Measurements from ENCODE around the gene HDAC5.

The HDAC5 gene

DNA sequence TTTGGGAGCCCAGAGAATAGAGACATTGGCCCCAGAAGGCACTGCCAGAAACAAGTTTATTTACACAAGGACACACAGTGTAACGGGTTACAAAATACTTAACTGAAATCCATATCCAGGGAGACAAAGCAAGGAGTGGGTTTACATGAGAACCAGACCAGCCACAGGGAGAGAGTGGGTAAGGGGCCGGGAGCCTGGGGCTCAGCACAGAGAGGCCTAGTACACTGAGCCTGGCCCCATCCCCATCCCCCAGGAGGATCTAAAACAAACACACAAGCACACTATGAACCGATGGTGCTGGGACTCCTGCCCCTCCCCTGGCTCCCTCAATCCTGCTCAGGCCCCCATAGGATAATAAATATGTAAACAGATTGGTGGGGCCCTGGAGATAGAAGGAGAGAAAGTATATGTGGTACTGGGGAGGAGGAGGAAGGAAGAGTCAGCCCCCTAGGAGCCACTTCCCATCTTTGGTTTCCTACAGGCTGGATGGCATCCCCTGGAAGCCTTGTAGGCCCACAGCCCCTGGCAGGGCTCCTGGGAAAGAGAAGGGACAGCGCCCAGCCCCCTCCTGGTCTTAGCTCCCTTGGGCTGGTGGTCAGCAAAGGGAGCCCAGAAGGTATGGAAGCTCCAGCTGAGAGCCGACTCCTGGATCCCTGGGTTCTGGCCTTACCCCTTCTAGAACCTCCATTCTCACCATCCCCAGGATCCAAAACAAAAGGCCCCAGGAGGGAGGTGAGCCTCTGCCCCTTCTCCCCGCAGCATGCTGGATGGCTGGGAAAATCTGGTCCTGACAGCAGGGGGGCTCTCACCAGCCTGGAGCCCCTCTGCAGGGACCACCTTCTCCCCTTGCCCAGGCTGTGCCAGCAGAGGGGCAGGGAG is 46.5 kb downstream of the HDAC5 start:
- no peak overlapping the region for H2BK5ac ChIP-seq (ENCODE audit: low read depth, low read length, poor library complexity)
- H2BK12ac ChIP-seq (ENCODE audit: low read length), result no peak overlapping the region
- no peak overlapping the region for H3K23ac ChIP-seq (ENCODE audit: low read length)
- no peaks in the 10 kb centered on the region for H3K9me3 ChIP-seq (ENCODE audit: insufficient read depth, low read depth, low read length)
- no peak overlapping the region for H4K8ac ChIP-seq (ENCODE audit: low read depth, low read length)
- no peak overlapping the region for H3K4me3 ChIP-seq (ENCODE audit: low read depth, low read length)
- no peak overlapping the region for H2AFZ ChIP-seq (ENCODE audit: insufficient read depth, low read length, poor library complexity)
- H2BK120ac ChIP-seq (ENCODE audit: insufficient read depth, low read length, poor library complexity), result no peak overlapping the region
- H4K91ac ChIP-seq (ENCODE audit: low read depth, low read length), result no peak overlapping the region
- no peaks in the 10 kb centered on the region for H3K79me2 ChIP-seq (ENCODE audit: control insufficient read depth, insufficient read depth, low read length, poor library complexity)
- no peak overlapping the region for H2AK5ac ChIP-seq (ENCODE audit: low read length)
- no peak overlapping the region for H3K4ac ChIP-seq (ENCODE audit: low read depth, low read length)
- no peak overlapping the region for H4K12ac ChIP-seq (ENCODE audit: low read depth, low read length)
- H3K18ac ChIP-seq (ENCODE audit: low read length), result no peak overlapping the region
- peaks cover 62 to 65% of the 10 kb centered on the region in 2 experiments for H3K36me3 ChIP-seq (ENCODE audit: control insufficient read depth in 1 of 2, insufficient read depth in 2 of 2, low read length in 2 of 2)
- H3K27ac ChIP-seq (ENCODE audit: low read depth, low read length), result no peak overlapping the region
- no peak overlapping the region for H3K4me2 ChIP-seq (ENCODE audit: low read length)
- H3K9ac ChIP-seq (ENCODE audit: low read length), result no peak overlapping the region
- DNase-seq, result no peak
- no peaks in the 10 kb centered on the region for H3K79me1 ChIP-seq (ENCODE audit: low read length)
- no CpG with 5 or more reads among the region's 6 CpGs for WGBS (ENCODE audit: extremely low coverage, insufficient coverage, insufficient read length)
- H3K27me3 ChIP-seq (ENCODE audit: insufficient read depth, low read length), result no peaks in the 10 kb centered on the region
- peaks cover 0 to under 1% of the 10 kb centered on the region in 2 experiments for H3K4me1 ChIP-seq (ENCODE audit: control insufficient read depth in 1 of 2, insufficient read depth in 2 of 2, low read length in 2 of 2)
- no peak overlapping the region for H3K14ac ChIP-seq (ENCODE audit: low read length)

DNA sequence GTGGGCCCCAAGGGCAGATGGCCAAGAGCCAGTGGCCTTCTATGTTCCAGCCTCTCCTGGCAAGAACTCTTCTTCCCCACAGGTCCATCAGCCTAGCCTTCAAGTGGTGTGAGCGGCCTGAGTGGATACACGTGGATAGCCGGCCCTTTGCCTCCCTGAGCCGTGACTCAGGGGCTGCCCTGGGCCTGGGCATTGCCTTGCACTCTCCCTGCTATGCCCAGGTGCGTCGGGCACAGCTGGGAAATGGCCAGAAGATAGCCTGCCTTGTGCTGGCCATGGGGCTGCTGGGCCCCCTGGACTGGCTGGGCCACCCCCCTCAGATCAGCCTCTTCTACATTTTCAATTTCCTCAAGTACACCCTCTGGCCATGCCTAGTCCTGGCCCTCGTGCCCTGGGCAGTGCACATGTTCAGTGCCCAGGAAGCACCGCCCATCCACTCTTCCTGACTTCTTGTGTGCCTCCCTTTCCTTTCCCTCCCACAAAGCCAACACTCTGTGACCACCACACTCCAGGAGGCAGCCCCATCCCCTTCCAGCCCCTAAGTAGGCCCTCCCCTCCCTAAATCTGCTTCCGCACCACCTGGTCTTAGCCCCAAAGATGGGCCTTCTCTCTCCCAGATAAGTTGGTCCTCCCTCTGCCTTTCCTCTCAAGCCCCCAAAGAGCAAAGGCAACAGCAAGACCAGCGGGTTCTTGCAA is 47.7 kb downstream of the HDAC5 start:
- H2AK5ac ChIP-seq (ENCODE audit: low read length), result no peak overlapping the region
- no peak overlapping the region for H3K14ac ChIP-seq (ENCODE audit: low read length)
- peaks cover 3% of the 10 kb centered on the region for H3K79me2 ChIP-seq (ENCODE audit: control insufficient read depth, insufficient read depth, low read length, poor library complexity)
- H3K4ac ChIP-seq (ENCODE audit: low read depth, low read length), result no peak overlapping the region
- no peak overlapping the region for H3K18ac ChIP-seq (ENCODE audit: low read length)
- H2AFZ ChIP-seq (ENCODE audit: insufficient read depth, low read length, poor library complexity), result no peak overlapping the region
- H4K8ac ChIP-seq (ENCODE audit: low read depth, low read length), result no peak overlapping the region
- H3K23ac ChIP-seq (ENCODE audit: low read length), result no peak overlapping the region
- H3K9ac ChIP-seq (ENCODE audit: low read length), result no peak overlapping the region
- H3K4me3 ChIP-seq (ENCODE audit: low read depth, low read length), result no peak overlapping the region
- H2BK5ac ChIP-seq (ENCODE audit: low read depth, low read length, poor library complexity), result no peak overlapping the region
- H2BK120ac ChIP-seq (ENCODE audit: insufficient read depth, low read length, poor library complexity), result no peak overlapping the region
- H3K36me3 ChIP-seq (ENCODE audit: control insufficient read depth in 1 of 2, insufficient read depth in 2 of 2, low read length in 2 of 2), result peaks cover 56 to 63% of the 10 kb centered on the region in 2 experiments
- H3K4me2 ChIP-seq (ENCODE audit: low read length), result no peak overlapping the region
- H4K91ac ChIP-seq (ENCODE audit: low read depth, low read length), result no peak overlapping the region
- no peak overlapping the region for H2BK12ac ChIP-seq (ENCODE audit: low read length)
- peaks cover 4 to 6% of the 10 kb centered on the region in 2 experiments for H3K4me1 ChIP-seq (ENCODE audit: control insufficient read depth in 1 of 2, insufficient read depth in 2 of 2, low read length in 2 of 2)
- no peak for DNase-seq
- WGBS (ENCODE audit: extremely low coverage, insufficient coverage, insufficient read length), result no CpG with 5 or more reads among the region's 10 CpGs
- peaks cover 8% of the 10 kb centered on the region for H3K79me1 ChIP-seq (ENCODE audit: low read length)
- no peaks in the 10 kb centered on the region for H3K27me3 ChIP-seq (ENCODE audit: insufficient read depth, low read length)
- no peak overlapping the region for H3K27ac ChIP-seq (ENCODE audit: low read depth, low read length)
- no peak overlapping the region for H4K12ac ChIP-seq (ENCODE audit: low read depth, low read length)
- H3K9me3 ChIP-seq (ENCODE audit: insufficient read depth, low read depth, low read length), result no peaks in the 10 kb centered on the region

- no peak for DNase-seq
- H3K9ac ChIP-seq (ENCODE audit: low read length), result no peak overlapping the region
- H3K14ac ChIP-seq (ENCODE audit: low read length), result no peak overlapping the region
- no peak overlapping the region for H3K4me3 ChIP-seq (ENCODE audit: low read depth, low read length)
- H2BK5ac ChIP-seq (ENCODE audit: low read depth, low read length, poor library complexity), result no peak overlapping the region
- no peak overlapping the region for H4K12ac ChIP-seq (ENCODE audit: low read depth, low read length)
- H4K8ac ChIP-seq (ENCODE audit: low read depth, low read length), result no peak overlapping the region
- H3K9me3 ChIP-seq (ENCODE audit: insufficient read depth, low read depth, low read length), result no peaks in the 10 kb centered on the region
- H2BK12ac ChIP-seq (ENCODE audit: low read length), result no peak overlapping the region
- H3K18ac ChIP-seq (ENCODE audit: low read length), result no peak overlapping the region
- WGBS (ENCODE audit: extremely low coverage, insufficient coverage, insufficient read length), result no CpG with 5 or more reads among the region's 9 CpGs
- no peak overlapping the region for H3K4me2 ChIP-seq (ENCODE audit: low read length)
- H3K4me1 ChIP-seq (ENCODE audit: control insufficient read depth in 1 of 2, insufficient read depth in 2 of 2, low read length in 2 of 2), result peaks cover 4 to 6% of the 10 kb centered on the region in 2 experiments
- no peak overlapping the region for H2BK120ac ChIP-seq (ENCODE audit: insufficient read depth, low read length, poor library complexity)
- H2AFZ ChIP-seq (ENCODE audit: insufficient read depth, low read length, poor library complexity), result no peak overlapping the region
- no peak overlapping the region for H4K91ac ChIP-seq (ENCODE audit: low read depth, low read length)
- no peaks in the 10 kb centered on the region for H3K27me3 ChIP-seq (ENCODE audit: insufficient read depth, low read length)
- H3K79me2 ChIP-seq (ENCODE audit: control insufficient read depth, insufficient read depth, low read length, poor library complexity), result peaks cover 3% of the 10 kb centered on the region
- H3K4ac ChIP-seq (ENCODE audit: low read depth, low read length), result no peak overlapping the region
- H3K36me3 ChIP-seq (ENCODE audit: control insufficient read depth in 1 of 2, insufficient read depth in 2 of 2, low read length in 2 of 2), result peaks cover 48 to 54% of the 10 kb centered on the region in 2 experiments
- no peak overlapping the region for H3K27ac ChIP-seq (ENCODE audit: low read depth, low read length)
- peaks cover 9% of the 10 kb centered on the region for H3K79me1 ChIP-seq (ENCODE audit: low read length)
- H2AK5ac ChIP-seq (ENCODE audit: low read length), result no peak overlapping the region
- no peak overlapping the region for H3K23ac ChIP-seq (ENCODE audit: low read length)
Observed at GRCh38 chr17:44074911-44075285, 48.5 kb downstream of the HDAC5 start.

DNA sequence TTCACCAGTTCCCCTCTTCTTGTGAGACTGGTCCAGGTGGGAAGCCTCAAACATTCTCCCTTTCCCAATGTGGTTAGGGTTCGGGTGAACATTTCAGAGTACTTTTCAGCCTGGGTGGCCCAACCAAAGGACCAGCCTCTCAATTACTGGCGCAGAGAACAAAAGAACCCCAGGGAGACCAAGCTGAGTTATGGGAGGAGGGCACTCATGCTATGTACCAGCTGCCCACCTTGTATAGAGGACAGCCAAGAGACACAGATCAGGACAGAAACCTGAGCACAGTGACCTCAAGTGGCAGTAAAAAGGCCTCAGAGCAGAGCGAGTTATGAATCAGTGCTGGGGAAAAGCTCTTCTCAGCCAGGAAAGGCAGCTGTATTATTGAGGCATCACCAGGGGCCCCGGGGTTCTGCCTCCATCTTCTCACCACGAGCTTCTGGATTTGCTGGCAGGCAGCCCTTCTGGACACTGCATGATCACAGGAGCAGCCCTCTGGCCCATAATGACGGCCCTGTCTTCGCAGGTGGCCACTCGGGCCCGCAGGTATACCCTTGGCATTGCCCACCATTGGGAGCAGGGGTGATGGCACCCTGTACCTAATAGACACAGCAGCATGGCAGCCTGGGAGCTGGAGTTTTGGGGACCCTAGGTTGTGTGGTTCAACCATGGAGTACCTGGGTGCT is 49.1 kb downstream of the HDAC5 start:
- no CpG with 5 or more reads among the region's 9 CpGs for WGBS (ENCODE audit: extremely low coverage, insufficient coverage, insufficient read length)
- H3K9me3 ChIP-seq (ENCODE audit: insufficient read depth, low read depth, low read length), result no peaks in the 10 kb centered on the region
- H3K4me2 ChIP-seq (ENCODE audit: low read length), result no peak overlapping the region

More for the DNA sequence above, 49.1 kb downstream of the HDAC5 start:
- Histone ChIP-seq H3K27ac (ENCODE audit: low read depth, low read length) (no peak overlapping the region), H4K91ac (ENCODE audit: low read depth, low read length) (no peak overlapping the region), H3K79me2 (ENCODE audit: control insufficient read depth, insufficient read depth, low read length, poor library complexity) (peaks cover 3% of the 10 kb centered on the region), H3K14ac (ENCODE audit: low read length) (no peak overlapping the region), H3K23ac (ENCODE audit: low read length) (no peak overlapping the region), H3K18ac (ENCODE audit: low read length) (no peak overlapping the region), H3K79me1 (ENCODE audit: low read length) (peaks cover 9% of the 10 kb centered on the region), H4K8ac (ENCODE audit: low read depth, low read length) (no peak overlapping the region), H3K4ac (ENCODE audit: low read depth, low read length) (no peak overlapping the region), H2AFZ (ENCODE audit: insufficient read depth, low read length, poor library complexity) (no peak overlapping the region), H3K36me3 (ENCODE audit: control insufficient read depth in 1 of 2, insufficient read depth in 2 of 2, low read length in 2 of 2) (peaks cover 45 to 52% of the 10 kb centered on the region in 2 experiments), H3K4me1 (ENCODE audit: control insufficient read depth in 1 of 2, insufficient read depth in 2 of 2, low read length in 2 of 2) (peaks cover 4 to 6% of the 10 kb centered on the region in 2 experiments), H2BK5ac (ENCODE audit: low read depth, low read length, poor library complexity) (no peak overlapping the region), H3K4me3 (ENCODE audit: low read depth, low read length) (no peak overlapping the region), H3K27me3 (ENCODE audit: insufficient read depth, low read length) (no peaks in the 10 kb centered on the region), H2BK12ac (ENCODE audit: low read length) (no peak overlapping the region), H3K9ac (ENCODE audit: low read length) (no peak overlapping the region), H4K12ac (ENCODE audit: low read depth, low read length) (no peak overlapping the region), H2AK5ac (ENCODE audit: low read length) (no peak overlapping the region), H2BK120ac (ENCODE audit: insufficient read depth, low read length, poor library complexity) (no peak overlapping the region)
- DNase-seq, result no peak
